NCI-H82 (cell line): ENCODE results near the gene MTHFSD.

Experiments used
- DNase-seq: peaks from one replicate; lab custom pipeline; 2025; lab: John Stamatoyannopoulos, UW

The MTHFSD gene

DNA sequence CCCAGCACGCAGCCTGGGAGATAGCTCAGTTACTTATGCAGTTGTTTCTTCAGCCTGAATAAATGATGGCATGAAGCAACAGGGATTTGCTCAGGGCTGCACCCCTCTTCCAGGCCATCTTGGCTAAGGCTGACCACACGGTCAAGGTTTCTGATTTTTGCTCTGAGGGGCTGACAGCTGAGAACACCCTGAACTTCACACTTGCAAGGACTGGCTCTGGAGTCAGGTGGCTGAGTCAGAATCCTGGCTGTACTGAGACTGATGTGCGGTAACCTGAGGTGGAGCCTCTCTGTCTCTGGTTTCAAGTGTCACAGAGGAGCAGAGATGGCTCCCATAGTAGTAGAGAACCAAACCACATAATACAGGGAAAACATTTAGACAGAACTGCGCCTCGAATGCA, 4.8 kb downstream of the MTHFSD start:
- no peak for DNase-seq

DNA sequence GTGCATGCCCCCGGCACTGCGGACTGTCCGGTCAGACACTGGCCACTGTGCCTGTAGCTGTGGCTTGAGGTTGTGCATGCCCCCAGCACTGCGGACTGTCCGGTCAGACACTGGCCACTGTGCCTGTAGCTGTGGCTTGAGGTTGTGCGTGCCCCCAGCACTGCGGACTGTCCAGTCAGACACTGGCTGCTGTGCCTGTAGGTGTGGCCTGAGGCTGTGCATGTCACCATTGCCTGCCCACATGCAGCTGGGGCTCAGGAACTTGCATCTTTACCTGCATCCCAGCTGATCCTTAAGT, 5.2 kb downstream of the MTHFSD start:
- DNase-seq: no peak

DNA sequence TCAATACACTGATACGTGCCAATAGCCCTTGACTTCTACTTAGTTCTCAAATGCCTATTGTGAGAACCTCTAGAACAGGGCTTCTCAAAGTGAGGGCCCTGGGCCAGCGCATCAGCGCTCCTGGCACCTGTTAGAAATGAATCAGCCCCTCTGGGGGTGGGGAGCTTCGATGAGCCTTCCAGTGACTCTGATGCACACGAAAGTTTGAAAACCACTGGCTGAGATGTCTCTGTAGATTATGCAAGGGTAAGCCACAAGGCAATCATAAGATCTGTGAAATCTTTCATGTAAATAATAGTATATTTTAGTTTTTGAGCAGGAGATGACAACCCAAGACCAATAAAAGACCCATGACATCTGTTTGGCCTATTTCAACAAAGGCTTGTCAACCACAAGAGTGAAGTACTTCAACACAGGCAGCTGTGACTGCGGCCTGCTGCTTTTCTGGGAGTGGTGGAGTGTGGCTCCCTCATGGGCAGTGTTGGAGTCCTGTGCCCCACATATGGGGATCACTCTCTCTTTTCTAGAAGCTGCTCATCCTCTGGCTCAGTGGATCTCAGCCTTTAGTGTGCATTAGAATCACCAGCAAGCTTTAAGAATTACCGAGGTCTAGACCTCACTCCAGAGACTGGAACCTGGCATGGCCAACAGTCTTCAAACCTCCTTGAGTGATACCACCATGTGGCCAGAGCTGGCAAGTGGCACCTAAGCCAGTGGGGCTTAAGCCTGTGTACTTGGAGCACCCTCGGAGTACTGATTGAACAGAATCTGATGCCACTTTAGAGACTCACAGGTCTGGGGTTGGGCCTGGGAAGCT, 5.8 kb downstream of the MTHFSD start:
- no peak for DNase-seq

DNA sequence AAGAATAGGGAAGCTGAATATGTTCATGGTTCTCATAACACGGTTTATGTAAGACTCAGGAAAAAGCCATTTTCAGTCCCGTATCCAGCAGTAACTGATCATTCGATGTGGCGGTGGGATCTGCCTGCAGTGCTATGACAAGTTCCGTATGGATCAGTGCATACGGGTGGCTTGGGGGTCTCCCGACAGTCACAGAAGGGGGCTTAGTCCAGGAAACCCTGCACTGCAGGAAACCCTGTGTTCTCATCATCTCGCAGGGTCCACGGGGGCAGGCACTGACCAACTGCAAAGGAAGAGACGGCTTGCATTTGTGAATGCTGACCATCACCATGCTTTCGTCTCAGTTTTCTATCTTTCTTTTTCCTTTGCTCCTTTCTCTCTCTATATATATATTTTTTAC, 7.7 kb downstream of the MTHFSD start:
- DNase-seq: no peak

DNA sequence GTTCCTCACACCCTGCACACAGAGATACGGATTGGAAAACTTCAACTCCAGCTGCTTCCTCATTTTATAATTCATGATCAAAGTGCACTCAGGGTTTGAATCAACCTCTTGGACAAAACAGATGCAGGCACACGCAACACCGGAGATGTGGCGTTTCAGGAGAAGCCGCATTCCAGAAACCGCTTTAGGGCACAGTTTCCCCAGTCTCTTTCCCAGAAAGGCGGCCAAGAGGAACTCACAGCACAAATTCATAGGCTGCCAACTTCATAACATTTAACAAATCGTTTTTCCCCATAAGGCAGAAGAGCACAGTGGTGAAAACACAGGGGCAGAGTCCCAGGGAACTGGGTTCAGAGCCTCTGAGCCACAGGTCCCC, 8.4 kb downstream of the MTHFSD start:
- DNase-seq: no peak

DNA sequence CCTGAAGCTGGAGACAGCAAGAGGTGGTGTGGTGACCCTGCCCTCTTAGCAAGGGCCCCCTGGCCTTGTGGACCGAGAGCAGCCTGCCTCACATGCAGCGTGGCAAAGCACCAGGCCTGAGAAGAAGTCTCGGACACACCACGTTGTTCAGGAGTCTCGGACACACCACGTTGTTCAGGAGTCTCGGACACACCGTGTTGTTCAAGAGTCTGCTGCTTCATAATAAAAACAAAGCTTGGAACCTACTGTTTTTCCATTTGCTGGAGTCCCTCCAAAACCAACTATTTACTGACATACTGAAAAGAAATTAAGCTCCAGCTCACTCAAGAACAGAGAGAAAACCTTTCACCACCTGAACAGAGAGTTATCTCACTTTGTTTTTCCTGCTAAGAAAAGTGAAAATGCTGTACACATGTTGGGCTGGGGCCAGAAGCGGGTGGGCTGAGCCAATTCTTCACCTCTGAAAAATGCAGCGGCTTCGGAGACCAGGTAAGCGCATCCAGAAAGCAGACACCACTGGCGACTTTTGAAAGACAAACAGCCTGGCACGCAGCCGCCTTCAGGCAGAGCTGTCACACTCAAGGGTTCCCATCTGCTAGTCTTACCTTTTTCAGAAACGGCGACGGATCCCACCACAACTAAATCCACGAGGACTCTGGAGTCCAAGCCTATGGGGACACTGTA, 8.9 kb downstream of the MTHFSD start:
- DNase-seq: no peak

DNA sequence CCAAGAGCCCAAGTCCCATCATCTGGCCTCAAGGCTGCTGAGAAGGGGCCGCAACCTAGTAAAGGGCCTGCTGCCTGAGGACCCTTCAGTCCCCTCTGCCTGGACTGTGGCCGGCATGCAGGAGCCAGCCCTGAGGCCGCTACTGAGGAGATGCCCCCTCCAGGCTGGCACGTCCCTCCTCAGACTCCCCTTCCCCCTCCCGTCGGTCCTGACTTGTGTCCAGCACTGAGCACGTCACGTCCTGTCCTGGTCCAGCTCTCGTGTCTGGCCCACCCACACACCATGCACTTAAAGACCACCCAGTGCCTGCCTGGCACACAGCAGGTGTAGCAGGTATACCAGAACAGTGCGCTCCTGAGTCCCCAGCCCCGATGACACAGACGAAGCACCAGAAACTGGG, 9.6 kb downstream of the MTHFSD start:
- DNase-seq: no peak

DNA sequence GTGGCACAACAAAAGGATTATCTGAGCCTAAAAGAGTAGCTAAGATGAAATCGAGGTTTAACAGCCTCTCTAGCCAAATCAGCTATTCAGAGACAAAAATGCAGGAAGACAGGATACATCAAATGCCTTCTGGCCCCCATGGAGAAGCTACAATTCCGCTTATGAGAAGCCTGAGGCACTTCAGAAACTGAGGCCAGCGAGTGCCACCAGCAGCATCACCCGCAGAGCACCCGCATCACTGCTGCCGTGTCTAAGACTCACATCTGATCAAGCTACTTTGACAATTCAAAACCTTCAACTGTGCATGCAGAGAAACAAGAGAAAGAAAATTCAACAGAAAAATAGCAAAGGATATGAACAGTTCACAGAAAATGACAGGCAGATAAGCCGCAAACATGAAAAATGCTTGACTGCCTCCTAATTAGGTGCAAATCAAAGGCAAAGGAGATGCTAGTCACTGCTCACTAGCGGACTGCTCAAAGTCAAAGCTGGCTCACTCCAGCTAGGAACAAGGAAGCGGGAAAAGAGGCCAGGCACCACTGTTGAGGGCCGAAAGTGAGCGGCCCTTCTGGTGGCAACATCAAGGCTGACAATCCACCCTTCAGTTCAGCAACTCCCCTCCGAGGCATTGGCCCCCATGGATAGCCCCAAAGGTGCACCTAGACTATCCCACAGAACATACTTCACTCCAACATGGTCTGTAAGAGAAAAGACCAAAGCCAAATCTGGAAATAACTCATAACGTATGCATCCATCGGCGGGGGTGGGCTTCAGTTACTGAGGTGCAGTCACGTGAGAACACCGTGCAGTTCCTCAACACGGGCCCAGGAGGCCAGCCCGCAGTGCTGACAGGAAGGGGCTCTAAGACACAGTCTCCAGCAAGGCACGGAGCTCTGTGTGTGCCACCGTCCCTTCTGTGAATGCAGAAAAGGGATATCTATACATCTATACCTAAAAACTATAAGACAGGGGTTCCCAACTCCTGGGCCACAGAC, 12.0 kb downstream of the MTHFSD start:
- no peak for DNase-seq

DNA sequence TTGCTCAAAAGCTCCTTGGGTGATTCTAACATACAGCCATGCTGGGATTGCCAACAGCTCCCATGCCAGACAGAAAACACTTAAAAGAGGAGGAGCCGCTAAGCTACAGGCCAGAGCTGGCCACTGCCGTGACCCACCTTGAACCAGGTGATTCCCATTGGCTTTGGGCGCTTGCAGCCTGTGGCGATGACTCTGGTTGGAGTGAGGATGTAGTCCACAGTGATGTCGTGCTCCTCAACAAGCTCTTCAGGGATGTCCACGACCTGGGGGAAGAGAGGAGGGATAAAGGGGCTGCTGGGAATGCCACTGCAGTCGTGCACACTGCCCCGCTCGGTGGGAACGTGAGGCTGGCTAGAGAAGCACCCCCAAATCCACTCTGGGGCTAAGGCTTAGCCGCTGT, 13.5 kb downstream of the MTHFSD start:
- no peak for DNase-seq

DNA sequence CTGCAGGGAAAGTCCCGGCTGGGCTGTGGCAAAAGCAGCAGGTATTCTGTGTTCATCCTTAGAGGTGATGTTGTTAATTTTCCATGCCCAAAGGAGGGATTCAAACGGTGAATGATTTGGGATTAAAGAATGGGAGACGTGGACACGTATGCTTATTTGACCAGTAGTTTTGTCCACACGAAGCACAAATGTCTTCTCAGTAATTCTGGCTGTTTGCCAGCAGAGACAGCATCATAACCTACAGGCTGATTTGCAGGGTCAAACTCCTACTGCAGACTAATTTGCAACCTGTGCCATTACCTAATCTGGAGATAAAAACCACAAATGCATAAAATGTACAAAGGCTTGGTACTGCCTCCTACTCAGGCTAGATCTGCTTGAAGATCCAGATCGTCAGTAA, 14.1 kb downstream of the MTHFSD start:
- DNase-seq: no peak

DNA sequence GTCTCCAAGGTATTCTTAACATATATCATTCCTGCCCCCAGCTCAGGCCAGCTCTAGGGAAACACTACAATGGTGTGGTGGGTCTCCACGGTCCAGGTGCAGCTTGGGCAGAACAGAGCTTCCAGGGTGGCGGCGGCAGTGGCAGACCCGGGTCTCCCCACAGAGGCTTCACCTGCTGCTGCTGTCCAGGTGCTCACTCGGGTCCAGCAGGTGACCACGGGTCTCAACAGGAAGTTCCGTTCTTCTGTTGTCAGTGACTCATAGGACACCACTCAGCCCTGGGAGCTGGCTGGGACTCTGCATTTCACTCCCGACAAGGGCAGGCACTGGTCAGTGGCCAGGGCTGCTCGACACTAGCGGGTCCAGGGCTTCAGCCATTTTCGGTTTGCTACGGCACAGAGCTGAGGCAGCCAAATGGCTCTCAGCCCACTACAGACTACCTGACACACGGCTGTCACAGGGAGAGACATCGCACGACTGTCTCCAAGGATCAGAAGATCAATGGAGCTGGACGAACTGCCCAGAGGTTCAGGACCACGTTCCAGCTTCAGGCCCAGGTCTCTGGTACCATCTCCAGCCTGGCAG, 16.7 kb downstream of the MTHFSD start:
- no peak for DNase-seq

DNA sequence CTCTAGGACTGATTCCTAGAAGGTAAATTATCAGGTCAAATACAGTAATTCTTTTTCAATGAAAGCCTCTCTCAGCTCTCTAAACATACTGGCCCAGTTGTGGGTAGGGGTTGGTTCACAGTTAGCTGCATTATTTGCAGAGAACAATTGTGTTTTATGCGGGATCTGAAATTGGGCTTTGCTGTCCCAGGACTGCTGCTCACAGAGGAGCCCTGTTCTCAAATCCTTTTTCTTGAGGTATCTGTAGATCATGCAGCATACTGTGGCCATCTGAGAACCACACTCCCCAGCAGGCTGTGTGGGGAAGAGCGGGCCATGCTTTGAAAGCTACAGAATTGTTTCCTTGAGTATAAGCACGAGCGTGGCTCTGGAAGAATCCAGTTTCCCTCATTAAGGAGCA, 17.5 kb downstream of the MTHFSD start:
- no peak for DNase-seq

DNA sequence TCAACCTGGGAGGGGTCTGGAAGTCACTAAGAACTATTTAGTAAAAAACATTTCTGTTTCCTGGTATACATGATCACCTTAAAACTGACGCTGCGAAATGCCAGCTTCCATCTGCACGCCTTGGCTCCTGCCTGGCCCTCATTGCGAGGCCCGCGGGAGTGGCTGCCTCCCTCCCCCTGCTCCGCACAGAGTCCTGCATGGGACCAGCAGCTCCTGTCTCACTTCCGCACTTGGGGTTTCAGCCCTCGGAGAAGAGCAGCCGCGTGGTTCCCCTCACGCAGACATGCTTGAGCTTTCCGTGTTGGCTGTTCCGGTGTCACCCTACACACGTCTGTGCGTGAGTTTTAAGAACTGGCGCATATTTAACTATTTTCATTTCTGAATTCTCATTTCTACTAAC, 18.4 kb downstream of the MTHFSD start:
- DNase-seq: no peak

DNA sequence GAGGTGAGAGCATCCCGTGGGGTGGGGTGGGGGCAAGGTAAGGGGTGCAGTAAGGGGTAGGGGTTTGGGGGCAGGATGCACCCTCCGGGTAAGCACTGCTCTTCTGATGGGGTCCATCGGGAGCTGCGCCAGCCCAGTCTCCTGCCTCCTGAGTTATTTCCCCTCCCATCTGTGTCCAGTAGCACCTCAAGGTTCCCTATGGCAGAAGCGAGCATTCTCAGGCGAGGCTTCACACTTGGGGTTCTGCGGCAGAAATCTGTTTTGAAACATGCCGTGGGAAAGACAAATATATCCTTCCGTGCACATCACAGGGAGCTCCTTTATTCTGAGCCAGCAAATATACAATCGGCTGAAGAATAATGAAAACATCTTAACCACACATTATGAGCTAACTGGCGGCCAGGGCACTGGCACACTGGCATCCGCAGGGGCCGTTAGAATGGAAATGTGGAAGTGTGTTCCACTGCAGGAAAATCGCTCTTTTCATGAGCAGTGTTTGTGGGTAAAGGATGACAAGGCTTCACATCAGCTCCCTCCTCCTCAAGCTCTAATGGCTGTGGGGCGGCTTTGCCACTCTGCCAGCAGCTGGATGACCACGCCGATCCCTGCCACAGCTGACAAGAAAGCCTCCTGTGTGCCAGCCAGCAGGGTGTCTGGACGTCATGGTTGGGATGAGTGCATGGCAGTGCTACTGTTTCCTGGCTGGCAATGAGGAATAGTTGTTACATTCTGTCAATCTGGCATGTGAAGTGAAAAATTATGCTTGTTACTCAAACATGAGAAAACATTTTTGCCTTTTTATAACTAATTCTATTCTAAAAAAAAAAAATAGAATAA, 20.0 kb downstream of the MTHFSD start:
- DNase-seq: no peak

DNA sequence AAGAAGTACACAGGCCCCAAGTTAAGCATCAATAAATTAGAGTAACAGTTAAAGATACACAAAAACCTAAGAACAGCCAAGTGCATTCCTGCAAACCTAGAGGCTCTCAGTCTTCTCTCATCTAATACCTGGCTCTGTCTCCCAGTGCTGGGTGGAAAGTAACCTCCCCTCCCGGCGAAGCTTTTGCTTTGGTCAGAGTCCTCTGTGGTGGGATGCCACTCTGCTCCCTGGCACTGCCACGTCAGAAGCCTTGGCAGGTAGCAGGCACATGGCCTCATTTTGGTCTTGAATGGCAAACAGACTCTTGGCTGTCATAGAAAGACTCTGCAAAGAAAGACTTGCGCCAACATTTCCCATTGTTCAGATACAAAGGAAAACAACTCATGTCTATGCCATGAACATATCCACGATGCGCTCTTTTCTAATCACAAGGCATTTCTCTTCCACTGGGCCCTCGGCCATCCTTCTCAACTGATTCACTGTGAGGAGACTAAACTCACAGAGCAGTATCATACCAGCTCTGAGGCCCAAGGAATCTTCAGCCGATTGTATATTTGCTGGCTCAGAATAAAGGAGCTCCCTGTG, 21.2 kb downstream of the MTHFSD start:
- no peak for DNase-seq

DNA sequence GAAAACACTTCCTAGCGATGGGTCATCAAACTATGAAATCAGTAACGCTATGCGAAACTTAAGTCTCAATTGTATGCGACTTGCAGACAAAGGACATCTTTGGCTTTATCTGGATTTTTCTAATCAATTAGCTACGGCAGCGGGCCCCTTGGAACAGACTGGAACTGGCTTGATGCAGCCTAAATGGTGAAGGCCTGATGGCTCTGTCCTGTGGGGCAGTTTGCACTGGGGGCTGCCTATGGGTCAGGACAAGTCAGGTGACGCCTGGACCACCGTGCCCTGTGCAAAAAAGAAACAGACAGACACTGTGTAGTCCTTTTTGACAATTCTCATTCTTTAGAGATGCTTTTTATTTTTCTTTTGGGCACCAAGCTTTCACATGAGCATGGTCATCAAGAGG, 22.0 kb downstream of the MTHFSD start:
- no peak for DNase-seq

DNA sequence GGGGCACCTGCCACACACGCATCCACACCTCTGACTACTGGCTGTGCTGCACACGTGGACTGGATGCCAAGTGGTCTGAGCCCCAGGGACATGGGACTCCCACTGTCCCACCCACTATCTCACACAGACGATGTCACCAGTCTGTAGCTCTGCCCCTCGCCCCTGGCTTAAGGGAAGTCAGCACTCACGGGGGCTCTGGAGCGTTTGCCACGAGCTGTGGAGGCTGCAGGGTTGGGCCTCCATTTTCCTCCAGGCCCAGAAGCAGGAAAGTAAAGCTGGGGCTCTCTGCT, 22.6 kb downstream of the MTHFSD start:
- DNase-seq: no peak

DNA sequence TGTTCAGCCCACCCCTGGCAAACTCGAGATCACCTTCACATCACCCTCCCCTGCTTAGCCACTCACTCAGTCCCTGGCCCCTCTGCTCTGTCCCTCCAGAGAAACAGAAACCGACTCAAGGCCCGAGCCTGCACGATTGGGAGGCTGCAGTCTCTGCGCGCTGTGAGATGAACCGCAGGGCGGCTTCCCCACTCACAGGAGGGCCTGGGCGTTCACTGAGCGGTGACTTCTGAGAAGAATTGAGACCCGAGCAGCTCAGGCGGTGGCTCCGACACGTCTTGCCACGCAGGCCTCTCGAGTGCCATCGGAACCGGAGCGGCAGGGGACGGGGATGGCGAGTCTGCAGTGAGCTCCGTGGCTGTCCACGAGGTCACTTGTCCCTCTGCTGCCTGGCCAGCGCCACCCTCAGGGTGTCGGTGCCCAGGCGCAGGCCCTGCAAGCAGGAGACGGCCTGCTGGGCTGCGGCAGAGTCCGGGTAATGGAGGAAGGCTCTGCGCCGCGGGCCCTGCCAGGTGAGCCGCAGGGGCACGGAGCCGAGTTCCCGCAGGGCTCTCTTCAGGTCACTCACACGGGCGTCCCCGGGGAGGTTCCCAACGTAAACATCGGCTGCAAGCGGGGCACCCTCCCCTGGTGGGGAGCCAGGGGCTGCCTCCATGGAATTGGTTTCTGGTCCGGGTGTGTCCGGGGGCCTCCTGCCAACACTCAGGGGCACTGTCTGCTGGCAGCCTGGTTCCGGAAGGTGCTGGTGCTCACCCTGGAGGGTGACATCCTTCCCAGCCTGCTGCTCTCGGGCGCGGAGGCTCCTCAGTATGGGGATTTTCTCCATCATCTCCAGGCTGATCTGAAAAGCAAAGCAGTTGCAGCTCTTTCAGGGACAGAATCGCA, 23.2 kb downstream of the MTHFSD start:
- no peak for DNase-seq

DNA sequence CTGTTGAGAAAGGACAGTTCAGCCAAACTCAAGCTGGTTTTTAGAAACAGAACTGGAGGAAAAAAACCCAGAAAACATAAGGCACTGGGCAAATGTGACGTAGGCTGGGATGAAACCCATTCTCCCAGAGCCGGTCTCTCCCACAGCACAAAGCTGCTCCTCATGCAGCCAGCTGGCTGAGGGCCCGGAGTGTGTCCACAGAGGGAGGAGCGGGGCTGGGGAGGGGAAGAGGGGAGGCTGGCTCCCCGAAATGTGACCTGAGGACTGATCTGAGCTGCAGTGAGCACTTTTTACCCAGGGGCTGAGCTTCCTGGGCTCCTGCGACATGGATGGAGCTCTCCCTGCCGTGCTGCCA, 23.9 kb downstream of the MTHFSD start:
- DNase-seq: no peak
